Stimulated activated naive B cell treated with anti-CD40 and anti-IgM and Interleukin-4, amounts not matched to agents 10 μg/mL and 1 μg/mL and 100 μg/mL, for 72 hours (primary cell): Measurements from ENCODE around the gene EXOSC3.

Source experiments
- ATAC-seq, 2 donors: fragments of 150-1000 bp; cut with Tn5 transposase; replicated peaks; 2 replicates each; pipeline ENCODE4 v1.10.0; 2021; ENCODE audit warnings: moderate library complexity in 1 of 2
- DNase-seq: peaks from one replicate; pipeline ENCODE4 v3.0.0; 2021
- H3K27ac Mint-ChIP-seq: one replicate; pipeline ENCODE4 v1.8.0; 2022; ENCODE audit warnings: mild to moderate bottlenecking, mixed read lengths
- H3K27me3 Mint-ChIP-seq, 2 donors: one replicate each; pipeline ENCODE4 v1.8.0; 2022; ENCODE audit warnings: mixed read lengths in 2 of 2
- H3K36me3 Mint-ChIP-seq, 2 donors: one replicate each; pipeline ENCODE4 v1.8.0; 2022; ENCODE audit warnings: mixed read lengths in 2 of 2, mild to moderate bottlenecking in 1 of 2
- H3K4me1 Mint-ChIP-seq, 2 donors: one replicate each; pipeline ENCODE4 v1.8.0; 2022; ENCODE audit warnings: mixed read lengths in 2 of 2, mild to moderate bottlenecking in 1 of 2
- H3K4me3 Mint-ChIP-seq, 2 donors: one replicate each; pipeline ENCODE4 v1.8.0; 2022; ENCODE audit warnings: mild to moderate bottlenecking in 2 of 2, mixed read lengths in 2 of 2, moderate library complexity in 1 of 2
- H3K9me3 Mint-ChIP-seq, 2 donors: one replicate each; pipeline ENCODE4 v1.8.0; 2022; ENCODE audit warnings: mixed read lengths in 2 of 2, mild to moderate bottlenecking in 1 of 2

EXOSC3 gene

GRCh38 chr9:37732086-37732741 lies 52.6 kb downstream of the EXOSC3 start:
- DNase-seq (no peak), ATAC-seq (no peak)
- Mint-ChIP-seq H3K4me1 (no peaks in the 10 kb centered on the region), H3K27ac (no peak overlapping the region), H3K36me3 (no peaks in the 10 kb centered on the region), H3K27me3 (peaks cover 7 to 19% of the 10 kb centered on the region in 2 donors), H3K9me3 (no peaks in the 10 kb centered on the region), H3K4me3 (no peak overlapping the region)

GRCh38 chr9:37730839-37731238 lies 54.0 kb downstream of the EXOSC3 start:
- Mint-ChIP-seq H3K4me1 (no peaks in the 10 kb centered on the region), H3K27ac (no peak overlapping the region), H3K27me3 (peaks cover 7 to 14% of the 10 kb centered on the region in 2 donors), H3K9me3 (no peaks in the 10 kb centered on the region), H3K4me3 (no peak overlapping the region), H3K36me3 (no peaks in the 10 kb centered on the region)
- ATAC-seq (no peak), DNase-seq (no peak)

- Mint-ChIP-seq H3K36me3 (no peaks in the 10 kb centered on the region), H3K27ac (no peak overlapping the region), H3K4me1 (no peaks in the 10 kb centered on the region), H3K9me3 (no peaks in the 10 kb centered on the region), H3K27me3 (peaks cover 7 to 14% of the 10 kb centered on the region in 2 donors), H3K4me3 (no peak overlapping the region)
- ATAC-seq (no peak), DNase-seq (no peak)
Observed at GRCh38 chr9:37730256-37730655, 54.6 kb downstream of the EXOSC3 start.
